Gastroesophageal sphincter (tissue), 3 donors: ENCODE measurements around the gene SEMA3A.

Experiments used
- POLR2A ChIP-seq, 2 donors: fragments of 450-650 bp; IDR thresholded peaks; one replicate each; pipeline ENCODE4 v1.6.1; 2017; ENCODE audit warnings: antibody characterized with exemption in 2 of 2, mild to moderate bottlenecking in 2 of 2, moderate library complexity in 1 of 2
- POLR2AphosphoS5 ChIP-seq: sonication (generic); formaldehyde crosslinking; IDR thresholded peaks from one replicate; pipeline ENCODE4 v1.6.1; 2017; ENCODE audit warnings: antibody characterized with exemption
- TF ChIP-seq, protein P1 (sequence below), 4 experiments: fragments of 200-600 bp in 2 of 4; fragments of 450-650 bp in 2 of 4; sonication (generic) in 1 of 4; IDR thresholded peaks; one replicate each; pipeline ENCODE4 v1.5.1; 2017 to 2019; ENCODE audit warnings: antibody characterized with exemption in 4 of 4, mild to moderate bottlenecking in 2 of 4, moderate library complexity in 2 of 4

DNA sequence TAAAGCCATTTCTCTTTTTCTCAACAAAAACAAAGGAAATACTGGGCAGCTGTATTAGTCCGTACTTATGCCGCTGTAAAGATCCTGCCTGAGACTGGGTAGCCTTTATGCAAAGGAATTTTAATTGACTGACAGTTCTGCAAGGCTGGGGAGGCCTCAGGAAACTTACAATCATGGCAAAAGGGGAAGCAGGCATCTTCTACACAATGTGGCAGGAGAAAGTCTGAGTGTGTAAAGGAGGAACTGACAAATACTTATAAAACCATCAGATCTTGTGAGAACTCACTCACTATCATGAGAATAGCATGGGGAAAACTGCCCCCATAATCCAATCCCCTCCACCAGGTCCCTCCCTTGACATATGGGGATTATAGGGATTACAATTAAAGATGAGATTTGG lies 264.3 kb downstream of the SEMA3A start:
- TF ChIP-seq, protein P1, sequence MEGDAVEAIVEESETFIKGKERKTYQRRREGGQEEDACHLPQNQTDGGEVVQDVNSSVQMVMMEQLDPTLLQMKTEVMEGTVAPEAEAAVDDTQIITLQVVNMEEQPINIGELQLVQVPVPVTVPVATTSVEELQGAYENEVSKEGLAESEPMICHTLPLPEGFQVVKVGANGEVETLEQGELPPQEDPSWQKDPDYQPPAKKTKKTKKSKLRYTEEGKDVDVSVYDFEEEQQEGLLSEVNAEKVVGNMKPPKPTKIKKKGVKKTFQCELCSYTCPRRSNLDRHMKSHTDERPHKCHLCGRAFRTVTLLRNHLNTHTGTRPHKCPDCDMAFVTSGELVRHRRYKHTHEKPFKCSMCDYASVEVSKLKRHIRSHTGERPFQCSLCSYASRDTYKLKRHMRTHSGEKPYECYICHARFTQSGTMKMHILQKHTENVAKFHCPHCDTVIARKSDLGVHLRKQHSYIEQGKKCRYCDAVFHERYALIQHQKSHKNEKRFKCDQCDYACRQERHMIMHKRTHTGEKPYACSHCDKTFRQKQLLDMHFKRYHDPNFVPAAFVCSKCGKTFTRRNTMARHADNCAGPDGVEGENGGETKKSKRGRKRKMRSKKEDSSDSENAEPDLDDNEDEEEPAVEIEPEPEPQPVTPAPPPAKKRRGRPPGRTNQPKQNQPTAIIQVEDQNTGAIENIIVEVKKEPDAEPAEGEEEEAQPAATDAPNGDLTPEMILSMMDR (IDR thresholded peaks at IDR 0.05) = no peak
- TF ChIP-seq POLR2AphosphoS5 (no peak), POLR2A (IDR thresholded peaks at IDR 0.05) (no peak)
